ENCODE measurements around the gene GLCE.

Gene GLCE

GRCh38 chr15:69210574-69210973 is 50.1 kb downstream of the GLCE start:
- DNase-seq: no peak

GRCh38 chr15:69213786-69214185 is 53.4 kb downstream of the GLCE start:
- no peak for DNase-seq

- no peak for DNase-seq
Measured at GRCh38 chr15:69215314-69216035, 55.0 kb downstream of the GLCE start.

GRCh38 chr15:69217381-69217780 is 56.9 kb downstream of the GLCE start:
- no peak for DNase-seq

- DNase-seq: no peak
Measured at GRCh38 chr15:69219690-69220089, 59.3 kb downstream of the GLCE start.

- no peak for DNase-seq
Measured at GRCh38 chr15:69222002-69222474, 61.6 kb downstream of the GLCE start.

GRCh38 chr15:69223083-69223813 is 62.8 kb downstream of the GLCE start:
- DNase-seq: no peak

- no peak for DNase-seq
Measured at GRCh38 chr15:69224383-69224782, 63.9 kb downstream of the GLCE start.

GRCh38 chr15:69225355-69226022 is 65.1 kb downstream of the GLCE start:
- DNase-seq: peak; percentile 19

- DNase-seq: no peak
Measured at GRCh38 chr15:69226023-69226355, 65.6 kb downstream of the GLCE start.

GRCh38 chr15:69232144-69232543 is 71.7 kb downstream of the GLCE start:
- no peak for DNase-seq

GRCh38 chr15:69232765-69233164 is 72.3 kb downstream of the GLCE start:
- no peak for DNase-seq

- DNase-seq: no peak
Measured at GRCh38 chr15:69234676-69235075, 74.2 kb downstream of the GLCE start.

- DNase-seq: no peak
Measured at GRCh38 chr15:69236505-69236904, 76.1 kb downstream of the GLCE start.

- no peak for DNase-seq
Measured at GRCh38 chr15:69237718-69238117, 77.3 kb downstream of the GLCE start.

- DNase-seq: no peak
Measured at GRCh38 chr15:69244798-69245197, 84.4 kb downstream of the GLCE start.

- DNase-seq: peak; percentile 70
Measured at GRCh38 chr15:69253156-69253555, 92.7 kb downstream of the GLCE start.

- DNase-seq: no peak
Measured at GRCh38 chr15:69265347-69265955, 105.0 kb downstream of the GLCE start.

GRCh38 chr15:69271217-69271616 is 110.8 kb downstream of the GLCE start:
- DNase-seq: no peak

GRCh38 chr15:69272139-69272538 is 111.7 kb downstream of the GLCE start:
- DNase-seq: no peak

- DNase-seq: no peak
Measured at GRCh38 chr15:69272891-69273290, 112.5 kb downstream of the GLCE start.

GRCh38 chr15:69275074-69275670 is 114.7 kb downstream of the GLCE start:
- no peak for DNase-seq

GRCh38 chr15:69275933-69276560 is 115.6 kb downstream of the GLCE start:
- no peak for DNase-seq
